ENCODE measurements around the gene POMGNT2. TPM values are rescaled to one million over a fixed set of nuclear protein-coding genes. Genes with fewer than 3 reads are reported as not detected.

The POMGNT2 gene
- total and polyA plus RNA-seq, 2 donors (not counting 1 experiment from before 2014, with no cell fraction given), result 2.8 to 3.1 TPM

- no peak overlapping the region for H3K4me3 ChIP-seq (ENCODE audit: control extremely low read depth in 1 of 5, extremely low read depth in 1 of 5, insufficient read depth in 1 of 5, low read depth in 2 of 5, low read length in 4 of 5)
- H2AFZ ChIP-seq (ENCODE audit: insufficient read depth, low read depth, low read length, poor library complexity, severe bottlenecking), result no peak overlapping the region
- Mint-ChIP-seq H3K27me3 (peaks cover 7% of the 10 kb centered on the region), H3K9me3 (ENCODE audit: insufficient read depth) (no peaks in the 10 kb centered on the region), H3K27ac (no peak overlapping the region), H3K4me1 (no peaks in the 10 kb centered on the region), H3K4me3 (no peak overlapping the region)
- ChIA-PET CTCF (no interaction called here), POLR2A (no interaction called here)
- no peak overlapping the region for H3K27ac ChIP-seq (ENCODE audit: low read length in 2 of 2)
- H3K79me2 ChIP-seq (ENCODE audit: control insufficient read depth, insufficient read depth, low read length), result no peaks in the 10 kb centered on the region
- no peak for TF ChIP-seq EZH2 (IDR thresholded peaks at IDR 0.05; ENCODE audit: borderline replicate concordance, insufficient read depth, low read depth, low read length, poor library complexity, severe bottlenecking)
- TF ChIP-seq CTCF (IDR thresholded peaks at IDR 0.05), result no peak
- H3K27me3 ChIP-seq (replicated peaks in 1 of 4; ENCODE audit: control extremely low read depth in 1 of 4, control insufficient read depth in 3 of 4, insufficient read depth in 4 of 4, low read length in 3 of 4), result no peaks in the 10 kb centered on the region
- H3K4me1 ChIP-seq (ENCODE audit: control insufficient read depth in 2 of 2, insufficient read depth in 2 of 2, low read length in 2 of 2), result no peaks in the 10 kb centered on the region
- intact Hi-C loops (cut with micrococcal nuclease), result no loop called here
- no peaks in the 10 kb centered on the region for H4K20me1 ChIP-seq (ENCODE audit: control insufficient read depth, insufficient read depth, low read length, poor library complexity, severe bottlenecking)
- peaks cover 0 to 4% (median 0%) of the 10 kb centered on the region in 3 donors for H3K9me3 ChIP-seq (ENCODE audit: control extremely low read depth in 1 of 3, control insufficient read depth in 2 of 3, insufficient read depth in 1 of 3, low read length in 2 of 3)
- DNase-seq, result no peak
- no peaks in the 10 kb centered on the region for H3K36me3 ChIP-seq (replicated peaks in 1 of 2; ENCODE audit: control extremely low read depth in 1 of 2, control insufficient read depth in 1 of 2, extremely low read depth in 1 of 2, insufficient read depth in 2 of 2, low read length in 1 of 2)
- no peak for ATAC-seq (ENCODE audit: low read depth)
- H3K9ac ChIP-seq (ENCODE audit: low read length), result no peak overlapping the region
- H3K4me2 ChIP-seq (replicated peaks; ENCODE audit: low read depth, low read length, poor library complexity, severe bottlenecking), result no peak overlapping the region
- WGBS (ENCODE audit: insufficient coverage), result 90% methylated on average over 2 of the region's 4 CpGs
Measured at GRCh38 chr3:43072361-43072760, 33.5 kb downstream of the POMGNT2 start.

- WGBS (ENCODE audit: insufficient coverage), result 49% methylated on average over 4 of the region's 7 CpGs
Measured at GRCh38 chr3:43071313-43071893, 34.5 kb downstream of the POMGNT2 start.

More at GRCh38 chr3:43071313-43071893, 34.5 kb downstream of the POMGNT2 start:
- DNase-seq (no peak), ATAC-seq (ENCODE audit: low read depth) (no peak)
- no peak overlapping the region for H3K4me2 ChIP-seq (replicated peaks; ENCODE audit: low read depth, low read length, poor library complexity, severe bottlenecking)
- H3K9me3 Mint-ChIP-seq (ENCODE audit: insufficient read depth), result no peaks in the 10 kb centered on the region
- no peaks in the 10 kb centered on the region for H3K4me1 ChIP-seq (ENCODE audit: control insufficient read depth in 2 of 2, insufficient read depth in 2 of 2, low read length in 2 of 2)
- no peaks in the 10 kb centered on the region for H3K27me3 ChIP-seq (replicated peaks in 1 of 4; ENCODE audit: control extremely low read depth in 1 of 4, control insufficient read depth in 3 of 4, insufficient read depth in 4 of 4, low read length in 3 of 4)
- intact Hi-C loops (cut with micrococcal nuclease), result no loop called here
- no peak overlapping the region for H3K4me3 Mint-ChIP-seq
- no peaks in the 10 kb centered on the region for H4K20me1 ChIP-seq (ENCODE audit: control insufficient read depth, insufficient read depth, low read length, poor library complexity, severe bottlenecking)
- H2AFZ ChIP-seq (ENCODE audit: insufficient read depth, low read depth, low read length, poor library complexity, severe bottlenecking), result no peak overlapping the region
- H3K27ac Mint-ChIP-seq, result no peak overlapping the region
- no peak overlapping the region for H3K9ac ChIP-seq (ENCODE audit: low read length)
- H3K79me2 ChIP-seq (ENCODE audit: control insufficient read depth, insufficient read depth, low read length), result no peaks in the 10 kb centered on the region
- H3K9me3 ChIP-seq (ENCODE audit: control extremely low read depth in 1 of 3, control insufficient read depth in 2 of 3, insufficient read depth in 1 of 3, low read length in 2 of 3), result peaks cover 0 to 4% (median 0%) of the 10 kb centered on the region in 3 donors
- ChIA-PET POLR2A (no interaction called here), CTCF (no interaction called here)
- H3K4me3 ChIP-seq (ENCODE audit: control extremely low read depth in 1 of 5, extremely low read depth in 1 of 5, insufficient read depth in 1 of 5, low read depth in 2 of 5, low read length in 4 of 5), result no peak overlapping the region
- no peak for TF ChIP-seq CTCF (IDR thresholded peaks at IDR 0.05)
- TF ChIP-seq EZH2 (IDR thresholded peaks at IDR 0.05; ENCODE audit: borderline replicate concordance, insufficient read depth, low read depth, low read length, poor library complexity, severe bottlenecking), result no peak
- no peaks in the 10 kb centered on the region for H3K4me1 Mint-ChIP-seq
- peaks cover 7% of the 10 kb centered on the region for H3K27me3 Mint-ChIP-seq
- no peaks in the 10 kb centered on the region for H3K36me3 ChIP-seq (replicated peaks in 1 of 2; ENCODE audit: control extremely low read depth in 1 of 2, control insufficient read depth in 1 of 2, extremely low read depth in 1 of 2, insufficient read depth in 2 of 2, low read length in 1 of 2)
- no peak overlapping the region for H3K27ac ChIP-seq (ENCODE audit: low read length in 2 of 2)
